ENCODE results near the gene CDH4. TPM values are rescaled to one million over a fixed set of nuclear protein-coding genes. Genes with fewer than 3 reads are reported as not detected.

The CDH4 gene
- polyA plus RNA-seq, 3 donors = 6.9 to 8.7 (median 7.9) TPM

DNA sequence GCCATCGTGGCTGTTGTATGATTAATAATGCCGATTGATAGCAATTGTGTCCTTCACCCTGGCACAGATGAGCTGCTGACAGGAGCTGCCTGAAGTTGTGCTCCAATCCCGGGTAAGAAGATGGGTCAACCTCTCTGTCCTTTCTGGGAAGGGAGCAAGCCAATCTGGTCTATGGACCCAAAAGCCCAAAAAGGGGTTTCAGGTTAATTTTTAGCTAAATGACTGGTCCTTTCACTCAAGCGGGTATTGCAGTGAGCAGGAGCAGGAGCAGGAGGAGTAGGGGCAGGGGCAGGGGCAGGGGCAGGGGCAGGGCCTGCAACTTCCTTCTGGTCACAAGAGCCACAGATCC, 648.9 kb downstream of the CDH4 start:
- DNase-seq (ENCODE audit: extremely low read depth in 1 of 11, low read depth in 9 of 11, low spot score in 4 of 11) = no peak

DNA sequence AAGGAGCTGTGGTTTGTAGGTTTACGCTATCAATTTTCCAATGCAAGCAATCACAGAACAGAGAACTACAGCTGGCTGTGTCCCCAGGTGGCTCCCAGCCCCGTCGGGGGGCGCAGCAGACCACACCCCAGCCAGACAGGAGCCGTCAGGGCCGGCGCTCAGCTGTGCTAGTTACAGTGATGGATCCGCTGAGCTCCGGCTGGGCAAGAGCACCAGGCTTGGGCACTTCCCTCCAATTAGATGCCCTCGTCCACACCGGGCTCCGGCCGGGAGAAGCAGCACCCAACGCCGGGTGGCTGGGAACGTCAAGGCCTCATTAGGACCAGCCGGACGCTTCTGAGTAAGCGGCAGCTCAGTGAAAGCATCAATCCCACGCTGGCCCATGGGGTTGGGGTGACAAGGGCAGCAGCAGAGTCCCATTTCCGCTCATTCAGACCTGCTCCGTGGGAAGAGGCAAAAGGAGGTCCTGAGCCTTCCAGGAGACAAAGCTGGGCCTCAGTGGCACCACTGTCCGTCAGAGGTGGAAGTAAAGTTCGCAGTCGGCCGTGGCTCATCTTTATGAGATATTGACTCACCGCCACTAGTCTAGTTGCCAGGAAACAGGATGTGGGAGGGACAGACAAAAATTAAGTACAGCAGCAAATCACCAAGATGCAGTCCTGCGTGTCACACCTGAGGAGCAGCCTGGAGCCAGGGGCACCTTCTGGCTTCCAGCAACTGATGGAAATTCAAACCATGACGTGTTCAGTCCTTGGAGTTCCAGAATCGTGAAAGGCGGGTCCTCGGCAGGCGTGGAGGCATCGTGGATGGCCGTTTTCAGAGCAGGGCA, 649.5 kb downstream of the CDH4 start:
- no peak for DNase-seq (ENCODE audit: extremely low read depth in 1 of 11, low read depth in 9 of 11, low spot score in 4 of 11)

DNA sequence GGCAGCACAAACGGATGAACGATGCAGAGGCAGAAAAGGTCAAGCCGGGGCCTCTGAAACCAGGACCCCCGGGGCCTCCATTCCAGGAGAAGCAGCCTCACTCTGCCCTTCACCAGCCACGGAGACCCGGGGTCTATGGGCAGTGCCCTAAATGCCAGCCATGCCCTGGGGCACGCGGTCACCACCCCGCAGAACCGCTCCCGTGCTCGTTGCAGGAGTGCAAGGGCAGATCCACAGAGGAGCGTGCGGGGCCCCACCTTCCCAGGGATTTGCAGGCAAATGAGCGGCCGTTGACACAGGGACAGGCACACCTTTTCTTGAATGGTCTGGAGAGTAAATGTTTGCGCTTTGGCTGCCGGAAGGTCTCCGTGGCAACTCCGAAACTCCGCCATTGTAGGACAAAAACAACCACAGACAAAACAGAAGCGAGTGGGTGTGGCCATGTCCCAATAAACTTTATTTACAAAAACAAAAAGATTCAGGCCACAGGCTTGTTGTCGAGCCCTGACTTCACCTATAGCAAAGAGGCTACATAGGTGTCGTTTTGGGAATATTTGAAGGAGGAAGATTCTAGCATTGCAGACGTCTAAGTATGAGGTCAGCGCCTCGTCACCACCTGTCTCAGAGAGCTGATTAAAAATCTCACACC, 650.3 kb downstream of the CDH4 start:
- DNase-seq (ENCODE audit: extremely low read depth in 1 of 11, low read depth in 9 of 11, low spot score in 4 of 11) = no peak

DNA sequence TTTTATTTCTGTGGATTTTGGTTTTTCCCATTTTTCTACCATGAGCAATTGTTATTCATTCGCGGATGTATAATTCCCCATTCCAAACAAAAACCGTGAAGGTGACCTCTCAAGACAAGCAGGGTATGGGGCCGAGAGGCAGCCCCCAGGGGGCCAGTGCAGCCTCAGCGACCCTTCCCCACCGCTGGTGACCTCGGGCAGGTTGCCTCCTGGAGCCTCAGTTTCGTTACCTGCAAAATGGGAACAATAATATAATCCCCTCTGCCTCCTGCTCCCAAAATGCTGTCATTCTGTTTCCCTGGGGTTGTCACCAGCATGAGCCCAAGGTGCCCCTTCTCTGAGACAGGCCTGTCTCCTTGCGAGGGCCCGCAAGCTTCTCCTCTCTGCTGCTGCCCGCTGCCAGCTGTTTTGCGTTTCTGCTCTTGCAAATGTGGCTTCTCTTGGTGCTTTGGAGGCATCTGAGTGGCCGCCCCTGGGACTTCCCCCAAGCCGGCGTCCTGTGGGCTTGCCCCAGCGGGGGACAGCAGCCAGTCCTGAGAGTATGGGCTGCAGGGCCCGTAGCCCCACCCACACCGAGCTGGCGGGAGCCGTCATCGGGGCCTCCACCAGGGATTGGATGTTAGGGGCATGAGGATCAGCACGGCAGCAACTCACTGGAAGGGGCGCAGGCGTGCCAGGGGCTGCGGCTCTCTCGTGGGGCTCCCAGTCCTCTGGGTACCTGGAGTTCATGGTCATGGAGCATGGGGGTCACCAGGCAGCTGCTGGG, 651.7 kb downstream of the CDH4 start:
- no peak for DNase-seq (ENCODE audit: extremely low read depth in 1 of 11, low read depth in 9 of 11, low spot score in 4 of 11)

DNA sequence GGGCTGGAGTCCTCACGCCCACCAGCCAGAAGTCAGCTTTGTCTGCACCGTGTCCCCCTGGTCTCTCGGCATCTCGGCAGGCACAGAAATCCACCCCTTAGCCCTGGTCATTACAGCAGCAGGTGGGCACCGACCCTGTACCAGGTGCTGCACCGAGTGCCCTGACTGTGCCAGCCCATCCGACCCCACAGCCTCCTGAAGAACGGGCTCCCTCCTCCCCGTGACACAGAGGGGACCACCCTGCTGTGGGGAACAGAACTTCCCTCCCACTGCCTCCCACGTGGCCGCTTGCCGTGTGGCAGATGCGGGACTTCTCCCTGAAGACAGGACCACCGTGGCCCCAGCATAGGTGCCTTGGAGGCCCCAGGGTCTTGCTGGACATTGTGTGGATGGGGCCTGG, 652.4 kb downstream of the CDH4 start:
- DNase-seq (ENCODE audit: extremely low read depth in 1 of 11, low read depth in 9 of 11, low spot score in 4 of 11) = no peak

DNA sequence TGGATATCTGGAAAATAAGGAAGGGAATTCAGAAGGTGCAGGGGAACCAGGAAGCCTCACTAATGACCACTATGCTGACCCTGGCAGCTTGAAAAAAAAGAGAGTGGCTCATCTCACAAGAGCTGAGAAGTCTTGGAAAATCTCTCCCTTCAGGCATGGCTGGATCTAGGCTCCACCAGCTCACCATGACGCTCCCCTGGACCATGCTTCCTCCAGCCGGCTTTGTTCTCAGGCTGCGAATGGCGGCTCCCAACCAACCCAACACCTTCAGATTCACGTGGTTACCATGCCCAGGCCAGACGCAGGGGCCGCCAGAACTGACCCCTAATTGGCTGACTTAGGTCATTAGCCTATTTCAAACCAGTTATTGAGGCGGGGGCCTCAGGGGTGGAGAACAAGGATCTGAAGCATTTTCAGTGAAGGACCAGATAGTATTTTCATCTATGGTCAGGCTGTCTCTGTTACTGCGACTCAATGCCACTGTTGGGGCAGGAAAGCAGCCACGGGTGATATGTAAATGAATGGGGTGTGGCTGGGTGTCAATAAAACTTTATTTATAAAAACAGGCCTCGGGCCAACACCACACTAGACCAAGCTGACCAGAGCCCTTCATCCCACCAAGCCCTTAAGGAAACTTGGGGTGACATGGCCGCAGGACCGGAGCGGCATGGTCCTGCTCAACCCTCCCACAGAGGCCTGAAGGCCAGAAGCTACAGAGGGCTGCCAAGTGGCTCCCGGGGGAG, 653.9 kb downstream of the CDH4 start:
- no peak for DNase-seq (ENCODE audit: extremely low read depth in 1 of 11, low read depth in 9 of 11, low spot score in 4 of 11)

DNA sequence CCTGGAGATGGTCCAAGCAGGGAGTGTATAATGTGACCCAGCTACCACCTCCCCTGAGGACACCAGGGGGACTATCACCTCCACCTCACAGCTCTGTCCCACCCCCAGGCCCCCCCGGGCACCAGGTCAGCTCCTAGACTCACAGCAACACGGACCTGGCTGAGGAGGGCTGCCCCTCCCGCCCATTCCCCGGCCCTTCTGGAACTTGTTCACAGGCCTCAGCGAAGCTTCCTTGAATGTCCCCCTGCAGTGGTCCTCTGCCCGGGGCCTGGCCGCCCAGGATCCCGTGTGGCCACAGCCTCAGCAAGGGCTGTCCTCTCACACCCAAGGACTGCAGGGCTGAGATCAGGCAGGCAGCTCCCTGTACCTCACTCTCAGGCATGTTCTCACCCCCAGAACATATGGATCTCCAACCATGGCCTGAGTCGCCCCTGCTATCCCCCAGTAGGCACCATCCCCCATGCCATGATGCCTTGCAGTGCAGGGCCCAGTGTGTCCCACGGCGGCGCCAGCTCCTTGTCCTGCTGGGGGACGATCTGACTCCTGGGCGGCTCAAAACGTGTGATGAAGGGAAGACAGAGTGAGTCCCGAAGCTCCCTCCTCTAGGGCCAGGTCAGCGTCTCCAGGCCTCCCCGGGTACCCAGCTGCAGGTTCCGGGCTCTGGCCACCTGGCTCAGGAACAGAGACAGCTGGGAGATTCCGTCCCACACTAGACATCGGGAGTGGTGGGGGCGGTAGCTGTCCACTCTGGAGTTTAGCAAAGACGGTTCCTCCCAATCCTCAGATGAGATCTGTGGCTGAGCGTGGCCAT, 655.2 kb downstream of the CDH4 start:
- no peak for DNase-seq (ENCODE audit: extremely low read depth in 1 of 11, low read depth in 9 of 11, low spot score in 4 of 11)

DNA sequence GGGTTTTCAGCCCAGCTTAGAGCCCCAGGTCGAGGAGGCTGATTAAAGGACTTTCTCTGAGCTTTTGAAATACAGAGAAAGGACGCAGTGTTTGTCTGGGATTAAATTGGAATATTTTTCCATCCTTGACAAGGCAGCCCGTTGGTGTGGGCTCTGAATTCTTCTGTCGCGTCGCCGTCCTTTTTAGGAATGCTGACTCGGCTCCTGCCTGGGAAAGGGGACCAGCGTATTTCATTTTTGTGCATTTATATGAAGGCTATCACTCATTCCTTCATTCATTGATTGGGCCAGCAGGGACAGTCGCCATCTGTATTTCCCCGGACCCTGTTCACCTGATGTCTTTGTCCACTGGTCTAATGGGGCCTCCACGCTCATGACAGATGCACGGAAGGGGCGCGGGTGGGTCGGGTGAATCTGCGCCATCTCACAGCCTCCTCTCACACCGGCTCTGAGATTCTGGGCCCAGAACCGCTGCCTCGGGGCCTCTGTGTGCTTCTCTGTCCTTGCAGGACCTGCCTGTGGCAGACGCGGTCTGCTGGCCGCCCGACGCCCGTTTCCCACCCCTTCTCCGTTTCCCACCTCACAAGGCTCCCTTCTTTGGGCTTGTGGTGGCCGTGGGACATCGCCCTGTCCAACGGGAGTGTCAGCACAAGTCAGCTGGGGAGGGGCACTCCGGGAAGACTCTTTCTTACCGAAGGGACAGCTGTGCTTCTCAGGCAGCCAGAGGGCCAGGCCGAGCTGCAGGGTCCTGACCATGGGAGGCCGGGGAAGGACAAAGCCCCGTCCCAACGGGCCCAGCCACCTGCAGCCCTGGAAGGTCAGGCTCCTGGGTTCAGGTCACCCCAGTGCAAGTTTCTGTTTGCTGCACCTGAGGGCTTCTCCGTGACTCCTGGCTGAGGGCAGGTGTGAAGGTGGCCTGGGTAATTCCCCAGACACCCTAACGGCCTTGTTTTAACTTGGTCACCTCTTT, 656.3 kb downstream of the CDH4 start:
- DNase-seq (ENCODE audit: extremely low read depth in 1 of 11, low read depth in 9 of 11, low spot score in 4 of 11) = no peak

- DNase-seq (ENCODE audit: extremely low read depth in 1 of 11, low read depth in 9 of 11, low spot score in 4 of 11) = no peak
Observed at GRCh38 chr20:61909028-61909427, 657.0 kb downstream of the CDH4 start.

DNA sequence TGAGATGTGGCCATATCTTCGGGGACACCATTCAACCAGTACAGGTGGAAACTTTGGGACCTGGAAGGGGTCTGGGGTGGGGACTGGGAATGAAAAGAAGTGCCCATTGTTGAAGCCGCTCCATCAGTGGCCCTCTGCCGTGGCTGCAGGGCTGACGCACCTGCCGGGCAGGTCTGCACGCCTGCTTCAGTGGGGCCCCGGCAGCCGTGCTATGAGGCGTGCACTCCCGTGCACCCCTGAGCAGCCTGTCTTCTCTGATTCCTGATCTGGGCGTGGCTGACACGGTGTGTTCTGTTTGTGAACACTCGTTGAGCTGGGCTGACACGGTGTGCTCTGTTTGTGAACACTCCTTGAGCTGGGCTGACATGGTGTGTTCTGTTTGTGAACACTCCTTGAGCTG, 657.8 kb downstream of the CDH4 start:
- DNase-seq (ENCODE audit: extremely low read depth in 1 of 11, low read depth in 9 of 11, low spot score in 4 of 11) = no peak

DNA sequence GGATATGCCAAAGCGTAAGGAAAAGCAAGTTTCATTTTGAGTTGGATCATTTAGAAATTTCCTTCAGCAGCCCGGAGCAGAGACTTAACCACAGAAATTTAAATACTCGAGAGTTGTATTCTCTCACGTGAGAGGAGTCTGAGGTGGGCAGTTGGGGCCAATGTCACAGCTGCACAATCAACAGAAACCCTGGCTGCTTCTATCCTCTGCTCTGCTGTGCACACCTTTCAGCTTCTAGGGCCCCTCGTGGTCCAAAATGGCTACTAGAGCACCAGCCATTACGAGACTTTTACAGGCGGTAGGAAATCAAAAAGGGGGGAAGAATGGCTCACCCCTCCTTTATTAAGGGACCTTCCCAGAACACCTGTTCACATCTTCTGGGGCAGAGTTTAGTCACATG, 659.8 kb downstream of the CDH4 start:
- DNase-seq (ENCODE audit: extremely low read depth in 1 of 11, low read depth in 9 of 11, low spot score in 4 of 11) = no peak

DNA sequence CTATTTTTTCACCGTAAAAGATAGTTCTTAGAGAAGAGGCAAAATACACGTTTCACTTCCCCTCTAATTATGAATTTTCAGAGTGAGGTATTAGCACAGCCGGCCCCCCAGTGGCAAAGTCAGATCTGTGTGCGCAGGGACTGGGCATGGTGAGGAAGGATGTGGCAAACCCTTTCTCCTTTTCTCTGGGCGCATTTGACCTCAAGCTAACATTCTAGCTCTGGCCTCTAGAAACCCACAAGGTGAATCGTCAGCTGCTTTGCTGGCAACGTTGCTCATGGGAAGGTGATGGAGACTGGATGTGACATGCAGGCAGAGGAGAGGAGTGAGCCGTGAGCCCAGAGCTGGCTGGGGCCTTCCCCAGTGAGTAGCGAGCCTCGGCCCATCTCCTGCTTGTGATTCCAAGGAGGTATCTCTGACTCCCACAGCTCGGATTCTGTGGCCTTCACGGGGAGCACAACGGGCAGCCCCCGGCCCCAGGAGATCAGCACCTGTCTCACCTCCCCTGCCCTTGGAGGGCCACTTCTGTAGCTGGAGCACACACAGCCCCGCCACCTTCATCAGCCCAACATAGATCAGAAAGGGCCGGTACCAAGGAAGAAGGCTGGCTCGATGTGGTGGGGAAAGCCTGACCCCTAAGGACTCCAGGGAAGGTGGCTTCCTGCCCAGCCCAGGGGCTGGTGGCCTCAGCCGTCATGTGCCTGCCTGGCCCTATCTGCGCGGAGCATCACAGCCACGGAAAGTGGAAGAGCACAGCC, 660.8 kb downstream of the CDH4 start:
- DNase-seq (ENCODE audit: extremely low read depth in 1 of 11, low read depth in 9 of 11, low spot score in 4 of 11) = no peak

DNA sequence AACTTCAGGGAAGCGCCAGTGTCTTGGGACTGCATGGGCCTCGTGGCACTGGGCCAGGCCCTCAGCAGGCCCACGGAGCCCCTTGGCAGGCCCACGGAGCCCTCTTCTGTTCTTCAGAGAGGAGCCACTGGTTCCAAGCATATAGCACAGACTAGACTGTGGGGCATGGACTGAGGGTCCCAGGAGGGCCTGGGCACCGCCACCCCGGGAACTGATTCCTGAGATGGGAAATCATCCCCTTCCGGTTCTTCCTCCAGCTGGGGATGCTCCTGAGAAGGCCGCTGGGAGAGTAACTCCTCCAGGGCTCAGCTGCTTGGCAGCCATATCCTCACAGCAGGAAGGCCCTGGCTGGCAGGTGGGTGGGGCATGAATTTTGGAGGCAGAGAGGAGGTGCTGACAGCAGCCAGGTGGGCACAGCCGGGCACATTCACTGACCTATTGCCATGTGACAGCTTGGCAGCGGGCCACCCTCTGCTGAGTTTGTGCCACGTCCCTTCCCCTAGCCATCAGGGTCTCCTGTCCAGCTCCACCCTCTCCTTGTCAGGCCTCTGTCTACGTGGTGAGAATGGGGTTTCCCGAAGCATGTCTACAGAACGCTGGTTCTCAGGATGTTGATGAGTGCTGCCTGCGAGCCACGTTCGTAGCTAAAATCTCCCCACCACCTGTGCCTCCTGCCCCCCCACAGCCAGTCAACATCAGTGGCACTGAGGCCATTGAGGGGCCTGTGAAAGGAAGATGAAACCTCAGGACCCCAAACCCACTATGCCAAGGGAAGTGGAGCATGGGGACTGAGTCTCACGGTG, 661.6 kb downstream of the CDH4 start:
- DNase-seq (ENCODE audit: extremely low read depth in 1 of 11, low read depth in 9 of 11, low spot score in 4 of 11) = no peak

DNA sequence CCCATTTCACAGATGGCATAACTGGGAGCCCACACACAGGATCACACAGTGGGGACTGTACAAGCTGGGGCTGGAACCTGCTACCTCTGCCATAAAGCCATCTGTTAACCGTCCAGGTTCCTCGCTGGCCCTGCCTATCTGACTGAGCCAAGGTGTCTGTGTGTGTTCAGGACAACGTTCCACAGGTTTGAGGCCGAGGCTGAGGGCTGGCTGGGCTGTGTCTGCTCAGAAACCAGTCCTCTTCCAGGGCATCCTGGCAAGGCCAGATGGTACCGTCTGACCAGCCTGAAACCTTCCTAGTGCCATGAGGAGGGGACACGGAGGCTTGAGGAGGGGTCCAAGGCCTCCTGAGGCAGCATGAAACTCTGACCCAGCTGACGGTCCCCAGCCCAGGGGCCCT, 663.0 kb downstream of the CDH4 start:
- no peak for DNase-seq (ENCODE audit: extremely low read depth in 1 of 11, low read depth in 9 of 11, low spot score in 4 of 11)

DNA sequence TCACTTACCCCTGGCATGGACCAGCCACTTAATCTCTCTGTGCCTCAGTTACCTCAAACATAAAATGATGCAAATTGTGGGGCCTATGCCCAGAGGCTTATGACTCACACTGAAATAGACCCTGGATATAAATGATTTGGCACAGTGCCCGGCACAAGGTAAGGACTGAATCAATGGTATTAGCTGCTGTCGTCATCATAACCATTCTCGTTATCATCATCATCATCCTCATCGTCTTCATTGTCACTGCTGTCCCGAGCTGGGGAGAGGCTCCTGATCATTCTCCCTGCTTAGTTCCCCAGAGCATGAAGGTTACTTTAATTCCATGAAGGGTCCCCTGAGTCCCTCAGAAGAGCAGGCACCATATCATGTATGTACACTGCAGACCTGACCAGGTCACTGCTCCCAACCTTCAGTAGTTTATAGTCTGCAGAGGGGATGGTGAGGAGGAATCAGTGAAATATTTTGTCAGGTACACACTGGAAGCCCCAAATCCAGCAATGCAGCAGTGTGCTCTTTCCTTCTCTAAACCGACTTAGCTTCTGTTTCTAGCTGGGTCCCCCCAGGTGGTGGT, 664.3 kb downstream of the CDH4 start:
- DNase-seq (ENCODE audit: extremely low read depth in 1 of 11, low read depth in 9 of 11, low spot score in 4 of 11) = no peak

All from renal cortex interstitium (tissue), 11 donors.